SH-SY5Y (cell line): ENCODE data around the gene FAM200A.

ENCODE experiments used
- GATA2 ChIP-seq: IDR thresholded peaks from 2 replicates; pipeline ENCODE4 v1.6.1; 2011; ENCODE audit warnings: mild to moderate bottlenecking, low read depth, low read length
- GATA3 ChIP-seq: IDR thresholded peaks from 2 replicates; pipeline ENCODE4 v1.6.1; 2011; ENCODE audit warnings: low read depth, mild to moderate bottlenecking, low read length, moderate library complexity

GRCh38 chr7:99594948-99595745, 43.2 kb upstream of the FAM200A start:
- TF ChIP-seq GATA2 (no peak), GATA3 (no peak)
